Mucosa of descending colon (tissue), 3 donors: ENCODE results near the gene KRABD2.
"Not testable (repeated sequence)": the region's sequence is repeated elsewhere in the genome, so short reads cannot be mapped to it uniquely, and the experiment has no call there.

Experiments
- ATAC-seq: fragments of 200-7000 bp; cut with Tn5 transposase; one replicate; pipeline ENCODE4 v1.9.1; 2020; ENCODE audit warnings: mild to moderate bottlenecking, moderate library complexity
- DNase-seq, 3 donors: peaks; one replicate each; pipeline ENCODE4 v3.0.0-alpha.2; 2020
- H3K36me3 ChIP-seq: fragments of 200-600 bp; one replicate; pipeline ENCODE4 v1.8.0; 2021; ENCODE audit warnings: low read depth, mild to moderate bottlenecking
- H3K4me1 ChIP-seq: fragments of 200-600 bp; one replicate; pipeline ENCODE4 v1.8.0; 2021; ENCODE audit warnings: low read depth, mild to moderate bottlenecking
- H3K4me3 ChIP-seq: fragments of 200-600 bp; one replicate; pipeline ENCODE4 v1.8.0; 2021; ENCODE audit warnings: mild to moderate bottlenecking
- H3K9me3 ChIP-seq: fragments of 200-600 bp; one replicate; pipeline ENCODE4 v1.8.0; 2021; ENCODE audit warnings: mild to moderate bottlenecking
- CTCF ChIP-seq: fragments of 200-600 bp; IDR thresholded peaks from one replicate; pipeline ENCODE4 v1.8.0; 2022; ENCODE audit warnings: antibody characterized with exemption, mild to moderate bottlenecking
- intact Hi-C, 2 donors: fragments of 100-400 bp; cut with DNase I in 1 of 2; cut with micrococcal nuclease in 1 of 2; formaldehyde crosslinking; loops; one replicate each; pipeline versions ENCODE4 v1.11.0 to v1.11.1; 2022; cut with DNase I, micrococcal nuclease
- donor health status: DM: no; HTN: no; CAD: no; lungs with moderate emphysema.
- donor health status: DM: no; HTN: no; CAD: no.
- donor health status: DM: no; HTN: yes; CAD: no.

Gene KRABD2

GRCh38 chr17:8383143-8383822, 6.8 kb upstream of the KRABD2 start, which contains the start of gene RPL26:
Gene RPL26 (minus strand): TSS chr17:8383193. CDS start chr17:8382310, 883 bp downstream.
- H3K9me3 ChIP-seq = no peaks in the 10 kb centered on the region
- peaks cover 8% of the 10 kb centered on the region for H3K36me3 ChIP-seq
- peak; percentile 99 for TF ChIP-seq CTCF
- H3K4me3 ChIP-seq = peak within 1 kb of the TSS; percentile 74
- intact Hi-C loops = no loop called here
- DNase-seq (peak; percentile 96 to 99 (median 96)), ATAC-seq (peak; percentile 96)
- H3K4me1 ChIP-seq = peaks cover 37% of the 10 kb centered on the region

DNA sequence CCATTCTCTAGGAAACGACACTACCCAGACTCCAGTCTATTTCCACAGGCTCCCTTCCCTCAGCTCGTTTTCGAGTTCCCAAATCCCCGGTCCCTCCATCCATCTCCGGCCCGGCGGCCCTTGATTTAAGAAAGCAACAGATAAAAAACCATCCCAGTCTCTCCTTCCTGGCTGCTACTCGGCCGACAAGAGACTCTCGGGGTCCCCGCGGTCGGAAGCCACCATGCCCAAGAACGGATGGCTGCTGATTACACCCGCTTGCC, 6.3 kb upstream of the KRABD2 start:
- no peak for DNase-seq
- Histone ChIP-seq H3K4me1 (peaks cover 37% of the 10 kb centered on the region), H3K36me3 (peaks cover 11% of the 10 kb centered on the region), H3K9me3 (no peaks in the 10 kb centered on the region), H3K4me3 (peak overlapping the region; percentile 74)
- no peak for ATAC-seq
- intact Hi-C loops = no loop called here
- no peak for TF ChIP-seq CTCF

DNA sequence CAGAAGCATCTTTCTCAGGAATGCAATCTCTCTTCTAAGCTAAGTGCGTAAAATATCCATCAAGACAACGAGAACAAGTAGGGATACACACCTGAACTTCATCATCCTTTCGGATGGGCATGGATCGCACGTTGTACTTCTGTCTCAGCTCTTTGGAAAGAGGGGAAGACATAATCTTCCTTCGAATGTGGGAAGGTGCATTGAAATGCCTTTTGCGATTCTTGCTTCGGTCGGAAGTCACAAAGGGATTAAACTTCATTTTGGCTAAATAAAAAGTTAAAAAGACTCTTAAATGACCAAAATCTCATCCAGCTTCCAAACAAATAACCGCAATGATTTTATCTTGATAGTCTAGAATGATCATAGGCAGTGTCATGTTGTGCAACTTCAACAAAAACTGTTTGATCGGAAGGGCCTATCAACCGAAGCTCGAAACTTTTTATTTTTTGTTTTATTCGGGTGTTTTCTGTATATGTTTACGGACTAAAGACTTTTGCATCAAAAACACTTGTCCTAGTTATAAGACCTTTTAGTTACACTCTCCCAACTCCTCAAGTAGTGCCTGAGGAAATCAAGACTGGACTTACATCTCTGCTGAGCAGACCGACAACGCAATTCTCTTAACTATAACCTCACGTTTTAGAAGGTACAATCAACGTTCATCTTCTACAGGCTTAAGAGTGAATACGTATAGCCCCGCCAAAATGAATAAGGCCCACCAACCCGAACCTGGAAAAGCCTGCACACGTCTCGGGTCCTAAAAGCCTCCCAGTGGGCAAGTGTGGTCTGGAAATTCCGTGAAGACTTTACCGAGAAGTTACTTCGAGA, 5.8 kb upstream of the KRABD2 start:
- peaks cover 11% of the 10 kb centered on the region for H3K36me3 ChIP-seq
- ATAC-seq = no peak
- no peaks in the 10 kb centered on the region for H3K9me3 ChIP-seq
- no peak for DNase-seq
- peaks cover 39% of the 10 kb centered on the region for H3K4me1 ChIP-seq
- intact Hi-C loops = no loop called here
- H3K4me3 ChIP-seq = peak overlapping the region; percentile 74
- TF ChIP-seq CTCF = no peak

DNA sequence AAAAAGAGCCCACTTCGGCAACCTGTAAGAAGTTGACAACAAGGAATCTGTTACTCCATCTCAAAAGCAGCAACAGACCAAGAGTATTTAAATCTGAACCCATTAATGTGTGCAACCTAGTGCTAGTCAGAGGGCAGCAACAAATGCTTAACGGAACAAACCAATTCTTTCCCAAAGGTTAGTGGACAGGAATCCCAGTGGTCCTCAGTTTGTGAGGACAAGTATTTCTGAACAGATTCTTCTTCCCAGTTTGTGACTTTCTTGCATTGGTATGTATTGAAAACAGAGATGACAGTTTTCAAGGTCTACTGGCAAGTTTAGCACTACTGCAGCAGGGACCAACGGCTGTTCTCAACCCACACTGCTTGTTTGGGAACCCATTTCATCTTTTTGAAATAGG, 3.5 kb upstream of the KRABD2 start:
- DNase-seq (no peak), ATAC-seq (no peak)
- H3K4me3 ChIP-seq = no peak overlapping the region
- peaks cover 11% of the 10 kb centered on the region for H3K36me3 ChIP-seq
- H3K4me1 ChIP-seq = peaks cover 55% of the 10 kb centered on the region
- H3K9me3 ChIP-seq = no peaks in the 10 kb centered on the region
- no peak for TF ChIP-seq CTCF
- intact Hi-C loops = no loop called here

GRCh38 chr17:8378117-8378516, 1.6 kb upstream of the KRABD2 start:
- Histone ChIP-seq H3K36me3 (peaks cover 11% of the 10 kb centered on the region), H3K4me1 (peaks cover 44% of the 10 kb centered on the region)
- ATAC-seq, H3K4me3 ChIP-seq, DNase-seq, H3K9me3 ChIP-seq, intact Hi-C loops: not testable (repeated sequence)

GRCh38 chr17:8377422-8377821, 918 bp upstream of the KRABD2 start:
- Histone ChIP-seq H3K4me3 (no peak overlapping the region), H3K4me1 (peaks cover 43% of the 10 kb centered on the region), H3K36me3 (peaks cover 11% of the 10 kb centered on the region), H3K9me3 (no peaks in the 10 kb centered on the region)
- no peak for ATAC-seq
- TF ChIP-seq CTCF = no peak
- DNase-seq = no peak
- intact Hi-C loops = no loop called here
